Endodermal cell (in vitro differentiated cells): Measurements from ENCODE around the gene CDK5R1. TPM values are rescaled to one million over a fixed set of nuclear protein-coding genes. Genes with fewer than 3 reads are reported as not detected.
A peak's percentile ranks its signal among the peaks of the same experiment; 100 is the strongest.

Source experiments
- DNase-seq: peaks from one replicate; pipeline ENCODE4 v3.0.0-alpha.2; 2017
- H3K27ac ChIP-seq: 2 replicates; pipeline ENCODE4 v1.5.1; 2013; ENCODE audit warnings: mild to moderate bottlenecking, low read depth, low read length, moderate library complexity
- H3K27me3 ChIP-seq: 2 replicates; pipeline ENCODE4 v1.6.1; 2013; ENCODE audit warnings: mild to moderate bottlenecking, low read length, moderate library complexity; ENCODE audit not compliant: insufficient read depth, control insufficient read depth, poor library complexity, severe bottlenecking
- H3K36me3 ChIP-seq: 2 replicates; pipeline ENCODE4 v1.7.0; 2013; ENCODE audit warnings: mild to moderate bottlenecking, low read length, moderate library complexity; ENCODE audit not compliant: control insufficient read depth, insufficient read depth
- H3K4me1 ChIP-seq: one replicate; pipeline ENCODE4 v1.7.0; 2013; ENCODE audit warnings: low read length; ENCODE audit not compliant: control insufficient read depth, insufficient read depth
- H3K4me3 ChIP-seq: 2 replicates; pipeline ENCODE4 v1.5.1; 2013; ENCODE audit warnings: mild to moderate bottlenecking, low read length, moderate library complexity
- H3K9ac ChIP-seq: 2 replicates; pipeline ENCODE4 v1.6.1; 2013; ENCODE audit warnings: mild to moderate bottlenecking, low read length, moderate library complexity; ENCODE audit not compliant: poor library complexity, severe bottlenecking; ENCODE audit errors: extremely low read depth
- H3K9me3 ChIP-seq: 2 replicates; pipeline ENCODE4 v1.6.1; 2013; ENCODE audit warnings: mild to moderate bottlenecking, low read length, moderate library complexity; ENCODE audit not compliant: control insufficient read depth
- H3K27ac Mint-ChIP-seq: 2 replicates; pipeline ENCODE4 v1.8.0; 2020; ENCODE audit warnings: mixed read lengths
- H3K27me3 Mint-ChIP-seq: 2 replicates; pipeline ENCODE4 v1.8.0; 2021; ENCODE audit warnings: mild to moderate bottlenecking, mixed read lengths; ENCODE audit not compliant: insufficient read depth
- H3K36me3 Mint-ChIP-seq: 2 replicates; pipeline ENCODE4 v1.8.0; 2020; ENCODE audit warnings: low read depth, mixed read lengths
- H3K4me1 Mint-ChIP-seq: 2 replicates; pipeline ENCODE4 v1.8.0; 2020; ENCODE audit warnings: mixed read lengths
- H3K4me3 Mint-ChIP-seq: 2 replicates; pipeline ENCODE4 v1.8.0; 2020; ENCODE audit warnings: mild to moderate bottlenecking, moderate library complexity, mixed read lengths
- H3K9me3 Mint-ChIP-seq: 2 replicates; pipeline ENCODE4 v1.8.0; 2020; ENCODE audit warnings: mild to moderate bottlenecking, mixed read lengths
- WGBS, 2 experiments: methylation state at CpG; one replicate each; pipeline versions ENCODE4 v1.1.5 to v1.1.7; 2013; ENCODE audit warnings: missing lambda C conversion rate in 2 of 2, mixed read lengths in 1 of 2; ENCODE audit not compliant: insufficient coverage in 1 of 2, insufficient read length in 1 of 2; 5-methylcytosine and 5-hydroxymethylcytosine counted together
- total RNA-seq, 2 donors: library from RNA; stranded (reverse); fragmentation: NEBNext Ultra II Directional in 1 of 2; extraction: Animal tissue kit (Norgen Biotek cat#: 25700) in 1 of 2; gene quantifications; 2 replicates in 1 of 2; 3 replicates in 1 of 2; pipeline ENCODE4 v1.2.1, GENCODE V29; 2021
- TF ChIP-seq, protein P1 (sequence below): fragments of 200-600 bp; sonication (generic); conservative IDR thresholded peaks from 2 replicates; pipeline ENCODE4 v1.5.0; 2021; ENCODE audit warnings: antibody characterized with exemption, mild to moderate bottlenecking

CDK5R1 gene
- total RNA-seq, 2 donors from 2014 or later: 9.8 to 10.3 TPM

DNA sequence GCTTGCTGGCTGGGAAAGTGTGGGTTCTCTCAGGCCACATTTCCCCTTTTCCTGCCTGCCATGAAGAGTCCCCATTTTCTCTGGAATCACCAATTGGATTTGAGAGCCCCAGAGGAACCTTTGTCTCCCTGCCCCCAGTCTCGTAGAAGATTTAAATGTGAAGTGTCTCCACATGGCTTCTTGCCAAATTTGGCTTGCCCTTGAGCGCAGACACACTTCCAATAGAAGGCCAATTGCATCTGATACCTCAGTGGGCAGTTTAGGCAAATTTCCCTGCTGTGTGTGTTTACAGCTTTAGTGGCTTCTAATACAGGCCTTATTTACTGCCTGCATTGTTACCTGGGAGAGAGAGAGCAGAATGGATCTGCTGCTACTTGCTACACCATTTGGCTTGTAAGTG, 29.7 kb downstream of the CDK5R1 start:
- Mint-ChIP-seq H3K36me3 (no peaks in the 10 kb centered on the region), H3K4me3 (no peak overlapping the region), H3K27ac (no peak overlapping the region), H3K27me3 (no peaks in the 10 kb centered on the region), H3K4me1 (peaks cover 51% of the 10 kb centered on the region), H3K9me3 (no peaks in the 10 kb centered on the region)
- Histone ChIP-seq H3K9me3 (no peaks in the 10 kb centered on the region), H3K4me3 (no peak overlapping the region), H3K9ac (no peak overlapping the region), H3K36me3 (no peaks in the 10 kb centered on the region), H3K27ac (no peak overlapping the region), H3K4me1 (peaks cover 29% of the 10 kb centered on the region), H3K27me3 (no peaks in the 10 kb centered on the region)
- TF ChIP-seq, protein P1, sequence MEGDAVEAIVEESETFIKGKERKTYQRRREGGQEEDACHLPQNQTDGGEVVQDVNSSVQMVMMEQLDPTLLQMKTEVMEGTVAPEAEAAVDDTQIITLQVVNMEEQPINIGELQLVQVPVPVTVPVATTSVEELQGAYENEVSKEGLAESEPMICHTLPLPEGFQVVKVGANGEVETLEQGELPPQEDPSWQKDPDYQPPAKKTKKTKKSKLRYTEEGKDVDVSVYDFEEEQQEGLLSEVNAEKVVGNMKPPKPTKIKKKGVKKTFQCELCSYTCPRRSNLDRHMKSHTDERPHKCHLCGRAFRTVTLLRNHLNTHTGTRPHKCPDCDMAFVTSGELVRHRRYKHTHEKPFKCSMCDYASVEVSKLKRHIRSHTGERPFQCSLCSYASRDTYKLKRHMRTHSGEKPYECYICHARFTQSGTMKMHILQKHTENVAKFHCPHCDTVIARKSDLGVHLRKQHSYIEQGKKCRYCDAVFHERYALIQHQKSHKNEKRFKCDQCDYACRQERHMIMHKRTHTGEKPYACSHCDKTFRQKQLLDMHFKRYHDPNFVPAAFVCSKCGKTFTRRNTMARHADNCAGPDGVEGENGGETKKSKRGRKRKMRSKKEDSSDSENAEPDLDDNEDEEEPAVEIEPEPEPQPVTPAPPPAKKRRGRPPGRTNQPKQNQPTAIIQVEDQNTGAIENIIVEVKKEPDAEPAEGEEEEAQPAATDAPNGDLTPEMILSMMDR: no peak
- WGBS, 2 experiments: 6 to 20% methylated on average over 2 of the region's 2 CpGs
- DNase-seq: no peak

DNA sequence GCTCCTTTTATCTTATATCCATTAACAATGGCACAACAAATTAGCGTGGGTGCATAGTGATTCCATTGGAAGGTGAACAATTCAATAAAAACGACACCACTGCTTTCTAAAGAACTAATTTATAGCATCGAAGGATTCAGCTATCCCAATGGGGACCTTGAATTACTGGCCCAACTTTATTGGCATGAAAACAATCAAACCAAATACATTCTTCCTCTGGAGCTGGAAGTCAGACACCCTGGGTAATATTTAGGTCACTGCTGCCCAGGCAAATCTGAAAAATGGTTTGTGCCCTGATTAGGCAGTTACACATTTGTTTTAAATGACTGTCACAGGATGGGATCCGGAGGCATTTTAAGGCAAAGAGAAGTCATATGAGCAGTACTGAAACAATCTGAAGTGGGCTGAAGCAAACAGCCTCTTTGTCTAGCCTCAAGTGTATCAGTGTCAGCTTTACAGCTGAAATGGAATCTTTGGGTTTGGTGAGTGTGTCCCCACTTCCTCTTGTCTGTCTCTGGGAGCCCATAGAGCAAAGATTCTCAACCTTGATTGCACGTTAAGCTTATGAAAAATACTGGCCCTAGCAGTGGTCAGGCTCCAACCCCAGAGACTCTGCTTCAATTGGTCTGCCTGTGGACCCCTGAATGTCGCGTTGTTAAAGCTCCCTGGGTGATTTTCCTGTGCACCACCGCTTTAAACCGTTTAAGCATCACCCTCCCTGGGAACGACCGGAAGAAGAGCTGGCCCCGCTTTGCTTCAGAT, 30.3 kb downstream of the CDK5R1 start:
- Histone ChIP-seq H3K27me3 (no peaks in the 10 kb centered on the region), H3K4me3 (no peak overlapping the region), H3K36me3 (no peaks in the 10 kb centered on the region), H3K9ac (no peak overlapping the region), H3K27ac (peak overlapping the region; percentile 34), H3K4me1 (peaks cover 29% of the 10 kb centered on the region), H3K9me3 (no peaks in the 10 kb centered on the region)
- no peaks in the 10 kb centered on the region for H3K27me3 Mint-ChIP-seq
- no peak overlapping the region for H3K4me3 Mint-ChIP-seq
- H3K4me1 Mint-ChIP-seq: peaks cover 51% of the 10 kb centered on the region
- no peaks in the 10 kb centered on the region for H3K36me3 Mint-ChIP-seq
- H3K27ac Mint-ChIP-seq: peak overlapping the region; percentile 65
- WGBS, 2 experiments: 81 to 84% methylated on average over 11 to 12 of the region's 12 CpGs
- no peak for DNase-seq
- H3K9me3 Mint-ChIP-seq: no peaks in the 10 kb centered on the region
- TF ChIP-seq, protein P1: no peak

DNA sequence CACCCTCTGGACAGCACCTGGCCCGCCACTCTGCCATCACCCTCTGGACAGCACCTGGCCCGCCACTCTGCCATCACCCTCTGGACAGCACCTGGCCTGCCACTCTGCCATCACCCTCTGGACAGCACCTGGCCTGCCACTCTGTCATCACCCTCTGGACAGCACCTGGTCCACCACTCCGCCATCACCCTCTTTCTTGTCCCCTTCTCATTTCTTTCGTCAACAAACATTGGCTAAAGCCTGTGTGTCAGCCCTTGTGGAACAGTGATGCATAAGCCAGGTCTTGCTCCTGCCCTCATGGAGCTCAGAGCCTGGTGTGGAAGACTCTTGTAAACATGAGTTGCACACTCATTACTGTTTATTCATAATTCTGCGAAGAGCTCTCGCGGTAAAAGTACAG, 31.2 kb downstream of the CDK5R1 start:
- Histone ChIP-seq H3K4me1 (peaks cover 29% of the 10 kb centered on the region), H3K4me3 (peak overlapping the region; percentile 76), H3K36me3 (no peaks in the 10 kb centered on the region), H3K27me3 (no peaks in the 10 kb centered on the region), H3K9me3 (no peaks in the 10 kb centered on the region), H3K27ac (no peak overlapping the region), H3K9ac (no peak overlapping the region)
- peaks cover 52% of the 10 kb centered on the region for H3K4me1 Mint-ChIP-seq
- 94 to 100% methylated on average over 6 to 7 of the region's 7 CpGs for WGBS, 2 experiments
- DNase-seq: no peak
- H3K27me3 Mint-ChIP-seq: no peaks in the 10 kb centered on the region
- no peak overlapping the region for H3K27ac Mint-ChIP-seq
- TF ChIP-seq, protein P1: no peak
- H3K36me3 Mint-ChIP-seq: no peaks in the 10 kb centered on the region
- no peaks in the 10 kb centered on the region for H3K9me3 Mint-ChIP-seq
- peak overlapping the region; percentile 52 for H3K4me3 Mint-ChIP-seq
